Rectal smooth muscle tissue (tissue), 1 donor: ENCODE measurements around the gene CRY1.
"Not testable (repeated sequence)": the region's sequence is repeated elsewhere in the genome, so short reads cannot be mapped to it uniquely, and the experiment has no call there.

Experiments used
- H3K27ac ChIP-seq: one replicate; pipeline ENCODE4 v1.7.0; 2013; ENCODE audit warnings: low read depth, low read length, inconsistent platforms
- H3K27me3 ChIP-seq: one replicate; pipeline ENCODE4 v1.7.0; 2013; ENCODE audit warnings: low read length; ENCODE audit not compliant: control insufficient read depth, insufficient read depth
- H3K36me3 ChIP-seq: one replicate; pipeline ENCODE4 v1.7.0; 2013; ENCODE audit warnings: low read length; ENCODE audit not compliant: control insufficient read depth, insufficient read depth
- H3K4me1 ChIP-seq: one replicate; pipeline ENCODE4 v1.7.0; 2013; ENCODE audit warnings: low read length; ENCODE audit not compliant: control insufficient read depth, insufficient read depth
- H3K4me3 ChIP-seq: one replicate; pipeline ENCODE4 v1.7.0; 2013; ENCODE audit warnings: low read length
- H3K9ac ChIP-seq: one replicate; pipeline ENCODE4 v1.7.0; 2013; ENCODE audit warnings: low read length

Gene CRY1

DNA sequence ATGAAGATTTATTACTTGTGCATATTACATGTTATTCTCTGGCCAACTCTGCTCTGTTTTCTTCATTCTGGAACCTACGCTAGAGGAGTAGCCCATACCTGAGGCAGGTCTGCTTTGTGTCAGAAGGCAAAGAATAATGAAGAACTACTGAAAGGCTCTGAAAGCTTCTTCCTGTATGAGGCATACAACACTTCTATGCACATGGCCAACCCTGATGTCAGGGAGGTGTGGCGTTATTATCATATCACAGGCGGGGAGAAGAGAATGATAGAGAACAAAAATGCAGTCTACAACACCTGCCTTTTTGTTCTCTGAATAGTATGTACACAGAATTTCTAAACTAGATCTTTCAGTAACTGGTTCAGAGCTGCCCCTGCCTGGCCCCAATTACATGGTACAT is 32.5 kb upstream of the CRY1 start:
- Histone ChIP-seq H3K36me3 (no peaks in the 10 kb centered on the region), H3K27ac (no peak overlapping the region), H3K9ac (no peak overlapping the region), H3K4me3 (no peak overlapping the region), H3K27me3 (no peaks in the 10 kb centered on the region), H3K4me1 (no peaks in the 10 kb centered on the region)

DNA sequence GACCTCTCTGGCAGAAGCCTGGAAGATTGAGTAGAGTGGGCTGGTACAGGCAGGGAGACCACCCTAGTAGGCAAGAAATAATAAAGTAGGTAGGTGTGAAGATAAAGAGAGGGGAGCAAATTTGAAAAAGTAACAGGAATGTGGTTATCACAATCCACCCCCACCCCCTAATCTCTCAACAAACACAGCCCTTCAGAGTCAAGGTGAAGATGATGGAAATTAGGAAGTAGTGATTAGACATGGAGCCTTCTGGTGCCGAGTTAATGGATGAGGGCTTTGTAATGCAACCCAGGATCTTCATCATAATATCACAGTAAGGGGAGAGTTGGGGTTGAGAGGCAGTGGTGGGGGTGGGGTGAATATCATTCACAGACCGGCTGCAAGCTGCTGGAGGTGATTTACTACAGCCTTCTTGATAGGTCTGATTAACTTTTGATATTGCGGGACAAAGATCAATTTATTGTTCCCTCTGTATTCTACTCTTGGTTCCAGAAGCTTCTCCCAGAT is 29.2 kb upstream of the CRY1 start:
- Histone ChIP-seq H3K27ac (no peak overlapping the region), H3K9ac (no peak overlapping the region), H3K4me1 (no peaks in the 10 kb centered on the region), H3K36me3 (no peaks in the 10 kb centered on the region), H3K4me3 (no peak overlapping the region), H3K27me3 (no peaks in the 10 kb centered on the region)

DNA sequence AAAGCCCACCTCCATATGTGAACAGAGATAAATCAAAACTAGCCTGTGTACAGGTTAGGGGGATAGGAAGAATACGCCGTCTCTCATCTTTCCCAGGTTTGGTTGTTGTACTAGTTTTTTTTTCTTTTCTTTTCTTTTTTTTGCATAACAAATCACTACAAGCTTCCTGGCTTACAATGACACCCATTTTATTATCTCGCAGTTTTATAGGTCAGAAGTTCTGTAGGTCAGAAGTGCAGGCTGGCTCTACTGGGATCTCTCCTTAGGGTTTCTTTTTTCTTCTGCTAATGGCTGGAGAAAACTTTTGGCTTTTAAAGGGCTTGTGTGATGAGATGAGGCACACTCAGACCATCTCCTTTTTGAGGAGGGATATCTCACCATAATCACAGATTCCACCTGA is 25.7 kb upstream of the CRY1 start:
- H3K4me3 ChIP-seq: no peak overlapping the region
- no peaks in the 10 kb centered on the region for H3K27me3 ChIP-seq
- no peak overlapping the region for H3K27ac ChIP-seq
- no peak overlapping the region for H3K9ac ChIP-seq
- H3K4me1 ChIP-seq: no peaks in the 10 kb centered on the region
- no peaks in the 10 kb centered on the region for H3K36me3 ChIP-seq

DNA sequence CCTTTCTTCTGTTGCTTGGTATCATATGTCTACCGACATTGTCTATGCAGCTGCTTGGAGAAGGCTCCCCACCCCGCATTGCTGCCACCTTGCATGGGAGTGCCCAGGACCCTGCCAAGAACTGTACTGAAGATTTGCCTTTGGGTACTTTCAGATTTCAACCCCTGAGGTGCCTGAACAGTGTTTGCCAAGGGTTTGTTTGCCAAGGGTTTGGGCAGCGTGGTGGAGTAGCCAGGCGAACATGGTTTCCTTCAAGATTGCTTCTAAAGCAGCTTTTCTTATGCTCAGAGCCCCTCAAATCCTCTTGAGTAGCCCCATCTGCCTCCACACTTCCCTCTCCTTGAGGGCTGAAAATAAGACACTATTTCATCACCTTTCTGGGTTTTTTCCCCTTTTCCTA is 25.3 kb upstream of the CRY1 start:
- Histone ChIP-seq H3K4me1 (no peaks in the 10 kb centered on the region), H3K36me3 (no peaks in the 10 kb centered on the region), H3K27ac (no peak overlapping the region), H3K4me3 (no peak overlapping the region), H3K27me3 (no peaks in the 10 kb centered on the region), H3K9ac (no peak overlapping the region)

DNA sequence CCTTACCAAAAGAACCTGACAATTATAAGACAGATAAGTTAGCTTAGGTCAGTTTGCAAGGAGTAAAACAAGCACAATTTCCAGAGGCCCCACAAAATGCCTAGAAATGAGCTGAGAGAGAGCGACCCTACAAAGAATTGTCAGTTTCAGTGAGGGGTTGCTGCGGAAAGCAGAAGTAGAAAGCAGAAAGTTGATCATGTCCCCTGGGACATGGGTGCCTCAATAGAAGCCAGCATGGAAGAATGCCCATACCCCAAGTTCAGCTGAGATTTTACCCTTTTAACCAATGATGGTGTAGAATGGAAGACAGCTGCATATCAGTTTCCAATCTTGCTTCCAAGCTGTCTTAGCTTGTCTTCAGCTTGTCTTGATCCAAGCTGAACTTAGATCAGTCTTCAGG is 21.8 kb upstream of the CRY1 start:
- no peak overlapping the region for H3K4me3 ChIP-seq
- H3K27ac ChIP-seq: no peak overlapping the region
- H3K9ac ChIP-seq: no peak overlapping the region
- no peaks in the 10 kb centered on the region for H3K27me3 ChIP-seq
- no peaks in the 10 kb centered on the region for H3K4me1 ChIP-seq
- H3K36me3 ChIP-seq: no peaks in the 10 kb centered on the region

DNA sequence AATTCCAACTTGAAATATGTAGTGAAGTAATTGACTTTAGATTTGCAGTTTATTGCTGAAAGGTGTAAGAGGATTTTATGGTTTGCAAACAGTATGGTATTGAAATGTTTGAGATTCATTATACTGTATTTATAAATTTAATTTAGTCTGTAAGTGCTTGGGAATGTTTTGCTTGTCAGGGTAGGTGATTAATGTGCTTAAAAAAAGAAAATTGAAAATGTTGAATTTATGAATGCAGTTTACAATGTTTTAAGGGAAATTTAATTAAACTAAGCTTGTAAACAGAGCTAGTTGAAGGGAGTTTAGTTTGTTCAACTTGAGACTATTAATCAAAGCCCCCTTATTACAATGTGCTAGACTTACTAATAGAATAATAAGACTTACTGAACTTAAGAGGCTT is 18.0 kb upstream of the CRY1 start:
- no peaks in the 10 kb centered on the region for H3K4me1 ChIP-seq
- H3K4me3 ChIP-seq: no peak overlapping the region
- no peaks in the 10 kb centered on the region for H3K27me3 ChIP-seq
- no peak overlapping the region for H3K9ac ChIP-seq
- no peaks in the 10 kb centered on the region for H3K36me3 ChIP-seq
- H3K27ac ChIP-seq: no peak overlapping the region

DNA sequence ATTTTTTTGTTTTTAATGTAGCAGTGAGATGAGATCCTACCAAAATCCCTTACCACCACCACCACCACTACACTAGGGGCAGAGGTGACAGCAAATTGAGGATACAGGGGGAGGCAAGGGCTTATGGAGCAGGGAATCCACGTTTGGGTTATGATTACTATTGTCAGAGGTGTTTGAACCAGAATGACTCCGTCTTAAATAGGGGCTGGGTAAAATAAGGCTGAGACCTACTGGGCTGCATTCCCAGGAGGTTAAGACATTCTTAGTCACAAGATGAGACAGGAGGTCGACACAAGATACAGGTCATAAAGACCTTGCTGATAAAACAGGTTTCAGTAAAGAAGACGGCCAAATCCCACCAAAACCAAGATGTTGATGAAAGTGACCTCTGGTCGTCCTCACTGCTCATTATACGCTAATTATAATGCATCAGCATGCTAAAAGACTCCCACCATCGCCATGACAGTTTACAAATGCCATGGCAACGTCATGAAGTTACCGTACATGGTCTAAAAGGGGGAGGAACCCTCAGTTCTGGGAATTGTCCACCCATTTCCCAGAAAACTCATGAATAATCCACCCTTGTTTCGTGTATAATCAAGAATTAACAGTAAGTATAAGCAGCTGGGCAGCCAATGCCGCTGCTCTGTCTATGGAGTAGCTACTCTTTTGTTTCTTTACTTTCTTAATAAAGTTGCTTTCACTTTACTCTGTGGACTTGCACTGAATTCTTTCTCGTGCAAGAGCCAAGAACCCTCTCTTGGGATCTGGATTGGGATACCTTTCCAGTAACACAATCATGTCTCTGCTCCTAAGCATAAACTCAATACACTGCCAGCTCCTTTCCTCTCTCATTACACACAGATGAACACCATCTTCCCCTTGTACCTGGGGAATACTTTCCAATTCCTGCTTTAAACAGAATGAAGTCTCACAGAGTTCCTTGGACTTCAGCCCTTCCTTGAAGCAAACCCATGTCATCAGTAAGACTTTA is 16.7 kb upstream of the CRY1 start:
- Histone ChIP-seq H3K9ac (no peak overlapping the region), H3K4me1 (no peaks in the 10 kb centered on the region), H3K27ac (peak overlapping the region; percentile 53), H3K36me3 (no peaks in the 10 kb centered on the region), H3K4me3 (no peak overlapping the region), H3K27me3 (no peaks in the 10 kb centered on the region)

DNA sequence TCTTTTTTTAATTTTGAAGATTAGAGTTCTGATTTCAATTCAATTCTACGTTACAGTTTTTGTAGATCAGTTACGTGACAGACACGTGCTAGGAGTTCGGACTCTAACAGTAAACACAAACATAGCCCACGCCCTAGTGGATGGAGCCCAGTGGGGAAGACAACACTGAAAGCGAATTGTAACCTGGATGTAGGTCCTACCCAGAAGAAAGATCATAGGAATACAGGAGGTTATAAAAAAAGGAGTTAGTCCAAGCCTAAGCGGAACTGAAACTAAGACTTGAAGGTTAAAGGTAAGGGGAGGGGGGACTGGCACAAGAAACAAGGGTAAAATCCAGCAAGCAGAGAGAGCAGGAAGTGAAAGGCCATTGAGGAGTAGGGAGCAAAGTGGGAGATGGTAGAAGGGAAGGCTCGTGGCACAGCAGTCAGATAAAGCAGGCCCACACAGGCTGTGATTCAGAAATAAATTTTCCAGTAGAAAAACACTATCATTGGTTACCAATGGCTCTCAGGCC is 15.7 kb upstream of the CRY1 start:
- H3K27me3 ChIP-seq: no peaks in the 10 kb centered on the region
- no peak overlapping the region for H3K9ac ChIP-seq
- no peaks in the 10 kb centered on the region for H3K36me3 ChIP-seq
- H3K4me1 ChIP-seq: no peaks in the 10 kb centered on the region
- no peak overlapping the region for H3K4me3 ChIP-seq
- no peak overlapping the region for H3K27ac ChIP-seq

DNA sequence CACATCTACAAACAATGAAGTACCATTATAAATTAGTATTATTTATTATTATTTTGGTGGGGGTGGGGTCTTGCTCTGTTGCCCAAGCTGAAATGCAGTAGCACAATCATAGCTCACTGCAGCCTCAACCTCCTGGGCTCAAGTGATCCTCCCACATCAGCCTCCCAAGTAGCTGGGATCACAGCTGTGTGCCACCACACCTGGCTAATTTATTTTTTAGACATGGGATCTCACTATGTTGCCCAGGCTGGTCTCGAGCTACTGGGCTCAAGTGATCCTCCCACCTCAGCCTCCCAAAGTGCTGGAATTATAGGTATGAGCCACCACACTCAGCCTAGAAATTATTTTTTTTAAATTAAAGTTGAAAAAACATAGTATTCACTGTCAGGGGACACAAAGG is 15.0 kb upstream of the CRY1 start:
- H3K4me1 ChIP-seq, H3K9ac ChIP-seq, H3K4me3 ChIP-seq, H3K27ac ChIP-seq, H3K27me3 ChIP-seq, H3K36me3 ChIP-seq: not testable (repeated sequence)

DNA sequence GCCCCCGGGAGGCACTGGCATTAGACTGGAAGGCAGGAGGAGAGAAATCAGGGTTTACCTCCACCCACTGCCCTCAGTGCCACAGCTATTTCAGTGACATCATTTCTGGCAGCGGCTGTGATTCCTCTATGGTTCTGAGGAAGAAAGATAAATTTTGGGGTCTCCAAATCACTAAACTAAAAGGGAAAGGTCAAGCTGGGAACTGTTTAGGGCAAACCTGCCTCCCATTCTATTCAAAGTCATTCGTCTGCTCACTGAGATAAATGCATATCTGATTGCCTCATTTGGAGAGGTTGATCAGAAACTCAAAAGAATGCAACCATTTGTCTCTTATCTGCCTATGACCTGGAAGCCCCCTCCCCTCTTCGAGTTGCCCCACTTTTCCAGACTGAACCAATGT is 14.0 kb upstream of the CRY1 start:
- Histone ChIP-seq H3K27ac (no peak overlapping the region), H3K36me3 (no peaks in the 10 kb centered on the region), H3K9ac (no peak overlapping the region), H3K4me3 (no peak overlapping the region), H3K27me3 (no peaks in the 10 kb centered on the region), H3K4me1 (no peaks in the 10 kb centered on the region)

DNA sequence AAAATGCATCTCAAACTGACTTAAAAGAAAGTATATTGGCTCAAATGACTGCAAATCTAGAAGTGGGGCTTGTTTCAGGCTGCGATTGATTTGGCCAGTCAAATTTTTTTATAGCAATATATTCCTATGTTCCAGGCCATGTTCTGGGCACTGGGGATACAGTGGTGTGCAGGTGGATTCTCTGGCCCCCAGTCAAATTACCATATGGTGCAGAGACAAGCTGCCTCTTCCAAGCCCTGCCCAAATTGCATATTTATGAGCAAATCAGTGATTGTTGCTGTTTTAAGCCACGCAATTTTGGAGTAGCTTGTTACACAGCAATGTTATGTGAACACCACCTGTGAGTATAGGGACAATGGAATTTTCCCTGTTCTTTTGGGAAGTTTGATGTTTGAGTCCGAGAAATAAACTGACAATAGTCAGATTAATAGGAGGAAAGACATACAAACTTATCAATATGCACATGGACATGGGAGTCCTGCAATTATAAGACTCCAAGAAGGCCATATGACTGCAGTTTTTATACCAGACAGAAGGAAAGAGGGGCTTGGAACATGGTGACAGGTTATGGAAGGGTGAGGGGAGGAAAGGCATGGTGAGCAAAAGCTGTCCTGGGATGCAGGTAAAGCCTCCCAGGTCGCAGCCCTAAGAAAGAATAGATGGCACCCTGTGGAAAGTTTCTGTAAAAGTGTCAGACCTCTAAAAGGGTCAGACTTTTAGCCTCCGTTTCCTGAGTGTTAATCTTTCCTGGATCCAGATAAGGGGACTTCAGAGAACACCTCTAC is 13.1 kb upstream of the CRY1 start:
- Histone ChIP-seq H3K9ac (no peak overlapping the region), H3K4me1 (no peaks in the 10 kb centered on the region), H3K27ac (no peak overlapping the region), H3K36me3 (no peaks in the 10 kb centered on the region), H3K4me3 (no peak overlapping the region), H3K27me3 (no peaks in the 10 kb centered on the region)

DNA sequence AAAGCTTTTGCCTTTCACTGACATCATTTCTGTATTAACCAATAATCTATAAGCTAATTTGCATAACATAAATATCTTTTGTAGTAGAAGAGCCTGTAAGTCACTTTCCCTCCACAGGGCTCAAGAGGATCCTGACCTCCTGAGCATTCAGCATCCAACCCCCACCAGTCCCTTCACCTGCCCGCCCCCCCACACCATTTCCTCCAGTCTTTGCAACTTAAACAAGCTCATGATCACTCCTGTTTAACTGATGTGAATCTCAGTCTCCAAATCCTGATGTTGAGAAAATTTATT is 12.0 kb upstream of the CRY1 start:
- Histone ChIP-seq H3K4me1 (no peaks in the 10 kb centered on the region), H3K9ac (no peak overlapping the region), H3K36me3 (no peaks in the 10 kb centered on the region), H3K27me3 (no peaks in the 10 kb centered on the region), H3K27ac (no peak overlapping the region), H3K4me3 (no peak overlapping the region)
